Measurements from ENCODE around the gene DPEP3.
"Not testable (repeated sequence)": the region's sequence is repeated elsewhere in the genome, so short reads cannot be mapped to it uniquely, and the experiment has no call there.

The DPEP3 gene

DNA sequence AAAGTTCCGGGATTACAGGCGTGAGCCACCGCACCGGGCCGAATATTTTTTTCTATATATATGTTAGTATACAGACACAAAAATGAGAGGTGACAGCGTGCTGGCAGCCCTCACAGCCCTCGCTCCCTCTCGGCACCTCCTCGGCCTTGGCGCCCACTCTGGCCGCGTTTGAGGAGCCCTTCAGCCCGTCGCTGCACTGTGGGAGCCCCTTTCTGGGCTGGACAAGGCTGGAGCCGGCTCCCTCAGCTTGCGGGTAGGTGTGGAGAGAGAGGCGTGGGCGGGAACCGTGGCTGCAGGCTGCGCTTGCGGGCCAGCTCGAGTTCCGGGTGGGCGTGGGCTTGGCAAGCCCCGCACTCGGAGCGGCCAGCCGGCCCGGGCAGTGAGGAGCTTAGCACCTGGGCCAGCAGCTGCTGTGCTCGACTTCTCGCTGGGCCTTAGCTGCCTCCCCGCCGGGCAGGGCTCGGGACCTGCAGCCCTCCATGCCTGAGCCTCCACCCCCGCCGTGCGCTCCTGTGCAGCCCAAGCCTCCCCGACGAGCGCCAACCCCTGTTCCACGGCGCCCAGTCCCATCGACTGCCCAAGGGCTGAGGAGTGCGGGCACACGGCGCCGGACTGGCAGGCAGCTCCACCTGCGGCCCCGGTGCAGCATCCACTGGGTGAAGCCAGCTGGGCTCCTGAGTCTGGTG, 1.9 kb upstream of the DPEP3 start:
- no peak for DNase-seq
- Mint-ChIP-seq H3K4me3 (no peak overlapping the region), H3K27me3 (no peaks in the 10 kb centered on the region), H3K9me3 (no peaks in the 10 kb centered on the region), H3K27ac (no peak overlapping the region), H3K36me3 (ENCODE audit: low read depth) (no peaks in the 10 kb centered on the region), H3K4me1 (ENCODE audit: low read depth) (peaks cover 26% of the 10 kb centered on the region)

DNA sequence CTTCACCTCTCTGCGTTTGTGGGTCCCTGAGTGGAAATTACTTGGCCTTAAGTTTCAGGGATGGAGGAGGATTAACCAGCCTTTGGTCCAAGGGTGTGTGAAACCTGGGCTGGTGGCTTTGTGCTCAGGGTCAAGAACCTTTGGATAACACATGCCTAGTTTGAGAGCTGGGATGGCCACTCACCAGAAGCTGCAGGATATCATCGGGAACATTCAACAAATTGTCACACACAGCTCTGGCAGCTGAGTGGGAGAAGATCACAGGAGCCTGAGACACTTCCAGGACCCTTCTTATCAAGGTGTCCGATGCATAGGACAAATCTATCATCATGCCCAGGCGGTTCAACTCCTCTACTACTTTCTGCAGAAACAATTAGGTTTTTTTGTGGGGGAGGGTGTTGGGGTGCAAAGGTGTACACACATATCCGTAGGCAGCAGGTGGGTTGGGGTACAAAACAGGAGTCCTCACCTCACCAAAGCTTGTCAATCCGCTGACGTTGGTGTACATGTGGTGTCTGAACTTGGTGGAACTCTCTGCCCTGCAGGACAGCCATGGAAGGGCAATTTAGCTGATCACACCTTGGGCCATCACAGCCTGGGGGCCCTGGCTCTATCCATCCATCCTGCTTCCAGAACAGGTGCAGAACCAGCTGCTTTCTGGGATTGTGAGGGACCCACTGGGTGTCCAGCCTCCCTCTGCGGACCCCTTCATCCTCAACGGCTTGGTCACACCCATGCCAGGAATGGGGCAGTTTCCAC, 2.7 kb downstream of the DPEP3 start:
- Mint-ChIP-seq H3K27me3 (no peaks in the 10 kb centered on the region), H3K4me1 (ENCODE audit: low read depth) (peaks cover 2% of the 10 kb centered on the region), H3K36me3 (ENCODE audit: low read depth) (no peaks in the 10 kb centered on the region), H3K27ac (no peak overlapping the region), H3K9me3 (no peaks in the 10 kb centered on the region), H3K4me3 (no peak overlapping the region)
- no peak for DNase-seq

DNA sequence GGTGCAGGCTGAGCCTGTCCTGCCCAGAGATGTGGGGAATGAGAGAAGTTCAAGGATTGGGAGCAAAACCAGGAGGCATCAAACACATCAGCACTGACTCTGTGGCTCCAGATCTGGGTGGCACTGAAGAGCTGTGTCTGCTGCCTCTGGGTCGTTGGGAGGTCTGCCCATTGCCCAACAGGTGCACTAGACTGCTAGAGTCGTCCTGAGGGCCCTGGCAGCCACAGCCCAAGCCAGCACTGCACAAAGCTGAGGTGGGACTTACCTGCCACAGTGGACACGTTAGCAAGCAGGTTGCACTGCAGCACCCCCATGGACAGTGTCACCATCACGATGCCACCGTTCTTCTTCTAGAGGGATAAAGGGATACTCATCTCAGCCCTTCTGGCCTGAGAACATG, 3.3 kb downstream of the DPEP3 start:
- no peaks in the 10 kb centered on the region for H3K9me3 Mint-ChIP-seq
- no peak overlapping the region for H3K4me3 Mint-ChIP-seq
- no peak overlapping the region for H3K27ac Mint-ChIP-seq
- H3K27me3 Mint-ChIP-seq = no peaks in the 10 kb centered on the region
- peaks cover 1% of the 10 kb centered on the region for H3K4me1 Mint-ChIP-seq (ENCODE audit: low read depth)
- no peak for DNase-seq
- H3K36me3 Mint-ChIP-seq (ENCODE audit: low read depth) = no peaks in the 10 kb centered on the region

DNA sequence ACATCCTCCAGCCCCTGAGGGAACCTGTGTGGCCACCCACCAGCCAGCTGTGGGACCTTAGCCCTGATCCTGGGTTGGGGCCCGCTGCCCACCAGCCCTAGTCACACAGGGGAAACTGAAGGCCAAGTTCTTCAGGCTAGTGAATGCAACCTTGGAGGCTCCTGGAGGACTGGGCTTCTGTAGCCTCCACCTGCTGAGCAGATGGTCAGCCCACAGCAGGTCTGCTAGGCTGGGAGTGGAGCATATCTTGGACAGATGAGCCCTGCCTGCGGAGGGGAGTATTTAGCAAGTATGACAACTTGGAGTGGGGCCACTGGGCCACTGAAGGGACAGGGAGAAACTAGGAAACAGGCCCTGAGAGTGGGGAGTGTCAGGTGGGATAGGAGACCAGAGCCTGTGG, 4.1 kb downstream of the DPEP3 start:
- DNase-seq = no peak
- peaks cover 1% of the 10 kb centered on the region for H3K4me1 Mint-ChIP-seq (ENCODE audit: low read depth)
- H3K27me3 Mint-ChIP-seq = no peaks in the 10 kb centered on the region
- H3K36me3 Mint-ChIP-seq (ENCODE audit: low read depth) = no peaks in the 10 kb centered on the region
- no peaks in the 10 kb centered on the region for H3K9me3 Mint-ChIP-seq
- no peak overlapping the region for H3K4me3 Mint-ChIP-seq
- no peak overlapping the region for H3K27ac Mint-ChIP-seq

DNA sequence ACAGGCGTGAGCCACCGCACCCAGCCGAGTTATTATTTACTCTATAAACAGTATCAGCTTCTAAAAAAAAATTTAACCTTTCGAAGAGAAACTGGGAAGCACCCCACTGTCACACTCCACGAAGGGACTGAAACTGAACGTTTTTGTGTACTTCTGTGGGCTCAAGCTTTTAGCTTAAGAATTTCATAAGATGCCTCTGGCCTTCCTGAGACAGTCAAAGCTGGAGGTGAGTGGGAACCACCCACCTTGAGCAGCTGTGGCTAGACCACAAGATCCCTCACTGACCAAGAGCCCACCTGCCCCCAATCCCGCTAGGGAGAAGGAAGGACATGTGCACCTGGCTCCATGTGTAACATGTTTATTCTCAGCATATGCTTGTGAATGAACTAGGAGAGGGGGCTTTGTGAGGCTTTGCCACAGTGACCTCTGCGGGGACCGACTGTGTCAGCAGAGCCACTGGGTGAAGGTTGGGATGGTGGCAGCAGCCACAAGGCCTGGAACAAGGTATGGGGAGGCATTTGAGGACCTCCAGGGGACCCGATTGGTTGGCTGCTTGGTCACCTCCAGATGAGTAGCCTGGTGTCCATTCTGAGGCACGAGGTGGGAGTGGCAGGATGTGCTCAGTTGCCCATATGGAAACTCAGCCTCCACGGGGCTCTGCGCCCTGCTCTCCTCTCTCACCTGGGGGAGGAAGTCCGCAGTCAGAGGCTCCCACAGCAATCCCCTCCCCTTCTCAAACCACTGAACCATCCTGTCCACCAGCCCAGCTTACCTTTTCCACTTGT, 4.8 kb downstream of the DPEP3 start:
- H3K36me3 Mint-ChIP-seq (ENCODE audit: low read depth) = no peaks in the 10 kb centered on the region
- no peak for DNase-seq
- H3K27ac Mint-ChIP-seq = no peak overlapping the region
- H3K4me1 Mint-ChIP-seq (ENCODE audit: low read depth) = peaks cover under 1% of the 10 kb centered on the region
- H3K27me3 Mint-ChIP-seq = no peaks in the 10 kb centered on the region
- no peak overlapping the region for H3K4me3 Mint-ChIP-seq
- H3K9me3 Mint-ChIP-seq = no peaks in the 10 kb centered on the region

DNA sequence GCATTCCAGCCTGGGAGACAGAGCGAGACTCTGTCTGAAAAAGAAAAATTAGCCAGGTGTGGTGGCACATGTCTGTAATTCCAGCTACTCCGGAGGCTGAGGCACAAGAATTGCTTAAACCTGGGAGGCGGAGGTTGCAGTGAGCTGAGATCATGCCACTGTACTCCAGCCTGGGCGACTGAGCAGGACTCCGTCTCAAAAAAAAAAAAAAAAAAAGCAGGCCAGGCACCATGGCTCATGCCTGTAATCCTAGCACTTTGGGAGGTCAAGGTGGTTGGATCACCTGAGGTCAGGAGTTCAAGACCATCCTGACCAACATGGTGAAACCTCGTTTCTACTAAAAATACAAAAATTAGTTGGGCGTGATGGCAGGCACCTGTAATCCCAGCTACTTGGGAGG, 8.0 kb downstream of the DPEP3 start:
- H3K27me3 Mint-ChIP-seq; DNase-seq; H3K36me3 Mint-ChIP-seq (ENCODE audit: low read depth); H3K9me3 Mint-ChIP-seq; H3K4me3 Mint-ChIP-seq; H3K27ac Mint-ChIP-seq: not testable (repeated sequence)
- peaks cover 13% of the 10 kb centered on the region for H3K4me1 Mint-ChIP-seq (ENCODE audit: low read depth)

DNA sequence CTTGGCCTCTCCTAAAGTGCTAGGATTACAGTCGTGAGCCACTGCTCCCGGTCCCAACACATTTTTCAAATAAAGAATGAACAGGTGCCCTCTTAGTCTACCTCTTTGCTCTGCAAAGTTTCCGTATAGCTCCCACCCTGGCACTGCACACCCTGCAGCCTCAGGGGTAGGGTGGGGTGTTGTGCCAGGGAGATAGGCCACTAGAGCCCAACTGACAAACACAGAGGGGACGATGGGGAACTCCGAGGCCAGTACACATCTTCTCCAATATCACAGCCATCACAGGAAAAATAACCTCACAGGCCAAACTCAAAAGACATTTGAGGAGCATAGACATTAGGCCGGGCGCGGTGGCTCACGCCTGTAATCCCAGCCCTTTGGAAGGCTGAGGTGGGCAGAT, 9.2 kb downstream of the DPEP3 start:
- no peak for DNase-seq
- Mint-ChIP-seq H3K36me3 (ENCODE audit: low read depth) (peaks cover 7% of the 10 kb centered on the region), H3K27me3 (no peaks in the 10 kb centered on the region), H3K4me3 (no peak overlapping the region), H3K9me3 (no peaks in the 10 kb centered on the region), H3K27ac (no peak overlapping the region), H3K4me1 (ENCODE audit: low read depth) (peaks cover 25% of the 10 kb centered on the region)

DNA sequence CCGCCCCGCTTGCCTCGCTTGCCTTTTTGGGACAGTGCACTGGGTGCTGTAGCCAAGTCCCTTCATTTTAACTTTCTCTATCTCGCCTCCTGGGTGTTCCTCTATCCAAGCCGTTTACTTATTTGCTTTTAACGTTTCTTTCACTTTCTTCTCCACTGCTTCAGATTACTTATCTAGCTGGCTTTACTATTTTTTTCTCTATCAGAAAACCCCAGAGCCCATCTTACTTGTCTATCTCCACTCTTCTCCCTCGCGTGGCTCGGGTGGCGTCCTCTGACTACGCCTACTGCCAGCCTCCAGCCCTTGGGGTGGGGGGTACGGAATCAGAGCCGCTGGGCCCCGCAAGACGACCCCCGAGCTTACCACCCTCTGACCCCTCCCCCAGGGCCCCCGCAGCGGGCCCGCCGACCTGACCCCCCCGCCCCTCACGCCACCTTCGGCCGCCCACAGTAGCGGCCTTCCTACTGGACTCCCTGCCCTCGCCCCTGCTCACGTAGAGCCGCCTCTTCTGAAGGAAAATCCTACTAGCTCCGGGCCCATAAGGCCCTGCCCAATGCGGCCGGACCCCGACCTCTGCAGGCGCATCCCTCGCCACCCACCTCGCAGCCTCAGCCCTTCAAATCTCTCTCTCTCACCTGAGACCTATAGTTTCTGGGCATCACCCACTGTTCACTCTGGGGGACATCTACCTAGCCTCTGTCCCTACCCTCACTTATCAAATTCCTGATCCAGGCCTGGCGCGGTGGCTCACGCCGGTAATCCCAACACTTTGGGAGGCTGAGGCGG, 10.9 kb downstream of the DPEP3 start:
- Mint-ChIP-seq H3K4me3 (peak overlapping the region; percentile 98), H3K4me1 (ENCODE audit: low read depth) (peaks cover 27% of the 10 kb centered on the region), H3K27me3 (no peaks in the 10 kb centered on the region), H3K9me3 (no peaks in the 10 kb centered on the region), H3K36me3 (ENCODE audit: low read depth) (peaks cover 7% of the 10 kb centered on the region), H3K27ac (peak overlapping the region; percentile 82)
- no peak for DNase-seq

DNA sequence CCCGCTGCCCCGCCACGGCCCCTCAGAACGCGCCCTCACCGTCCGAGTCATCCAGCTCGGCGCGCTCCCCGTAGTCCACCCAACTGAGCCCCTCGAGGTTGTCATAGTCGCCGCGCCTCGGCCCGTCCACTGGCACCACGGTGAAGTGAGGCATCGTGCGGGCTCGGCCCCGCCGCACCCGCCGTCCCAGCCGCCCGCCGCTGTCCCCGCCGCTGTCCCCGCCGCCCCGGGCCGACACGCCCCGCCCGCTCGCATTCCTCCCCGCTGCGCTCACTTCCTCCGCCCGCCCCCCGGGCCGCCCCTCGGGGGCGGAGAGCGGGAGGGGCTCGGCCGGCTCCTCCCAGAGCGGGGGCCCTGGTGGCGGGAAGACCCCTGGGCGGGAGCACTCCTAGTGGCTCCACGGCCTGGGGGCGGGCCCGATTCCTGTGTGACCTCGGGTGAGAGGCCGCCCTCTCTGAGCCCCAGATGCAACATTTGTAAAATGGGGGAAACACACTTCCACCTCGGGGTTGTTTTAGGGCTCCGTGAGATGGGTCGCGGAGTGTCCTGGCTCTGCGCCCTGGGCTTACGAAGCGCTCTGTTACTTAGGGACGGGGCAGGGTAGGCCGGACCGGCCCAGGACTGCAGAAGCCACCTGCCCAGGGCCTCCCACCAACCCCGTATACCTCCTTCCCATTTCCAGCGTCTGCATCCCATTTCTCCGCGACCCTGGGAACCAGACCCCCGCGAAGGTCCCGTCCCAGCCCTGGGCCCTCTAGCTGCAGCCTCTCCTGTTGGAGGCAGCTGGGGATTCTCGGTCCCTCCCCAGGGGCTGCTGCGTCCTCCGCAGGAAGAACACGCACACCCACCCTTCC, 11.7 kb downstream of the DPEP3 start, which contains the start of gene SLC12A4:
Gene SLC12A4, minus strand, starts transcription at position 238 of the 854 bp plus-strand sequence. Its CDS starts 84 bp downstream, at position 154.
- H3K27ac Mint-ChIP-seq = peak within 1 kb of the TSS; percentile 94
- no peaks in the 10 kb centered on the region for H3K9me3 Mint-ChIP-seq
- peak within 1 kb of the TSS; percentile 98 for H3K4me3 Mint-ChIP-seq
- H3K27me3 Mint-ChIP-seq = no peaks in the 10 kb centered on the region
- DNase-seq = peak; percentile 95
- H3K36me3 Mint-ChIP-seq (ENCODE audit: low read depth) = peaks cover 7% of the 10 kb centered on the region
- H3K4me1 Mint-ChIP-seq (ENCODE audit: low read depth) = peaks cover 27% of the 10 kb centered on the region

DNA sequence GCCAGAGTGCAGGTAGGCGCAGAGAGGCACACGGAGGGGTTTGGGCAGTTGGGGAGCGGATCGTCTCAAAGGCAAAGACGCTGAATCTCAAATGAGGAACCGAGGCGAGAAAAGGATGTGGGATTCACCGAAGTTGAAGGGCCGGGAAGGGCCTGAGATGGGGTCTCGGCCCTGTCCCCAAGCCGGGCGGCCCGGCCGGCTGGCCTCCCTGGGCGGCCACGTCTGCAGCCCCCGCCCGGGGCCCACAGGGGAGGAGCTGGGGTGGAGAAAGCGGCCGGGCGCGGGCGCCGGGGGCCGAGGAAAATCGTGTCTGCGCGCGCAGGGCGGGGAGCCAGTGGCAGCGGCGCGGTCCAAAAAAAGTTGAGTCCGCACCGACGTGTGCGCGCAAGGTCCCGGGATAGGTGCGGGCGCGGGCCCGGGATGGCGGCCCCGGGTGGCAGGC, 12.3 kb downstream of the DPEP3 start:
- Mint-ChIP-seq H3K4me3 (peak overlapping the region; percentile 98), H3K27ac (peak overlapping the region; percentile 94), H3K27me3 (no peaks in the 10 kb centered on the region), H3K9me3 (no peaks in the 10 kb centered on the region), H3K36me3 (ENCODE audit: low read depth) (peaks cover 8% of the 10 kb centered on the region), H3K4me1 (ENCODE audit: low read depth) (peaks cover 27% of the 10 kb centered on the region)
- no peak for DNase-seq

DNA sequence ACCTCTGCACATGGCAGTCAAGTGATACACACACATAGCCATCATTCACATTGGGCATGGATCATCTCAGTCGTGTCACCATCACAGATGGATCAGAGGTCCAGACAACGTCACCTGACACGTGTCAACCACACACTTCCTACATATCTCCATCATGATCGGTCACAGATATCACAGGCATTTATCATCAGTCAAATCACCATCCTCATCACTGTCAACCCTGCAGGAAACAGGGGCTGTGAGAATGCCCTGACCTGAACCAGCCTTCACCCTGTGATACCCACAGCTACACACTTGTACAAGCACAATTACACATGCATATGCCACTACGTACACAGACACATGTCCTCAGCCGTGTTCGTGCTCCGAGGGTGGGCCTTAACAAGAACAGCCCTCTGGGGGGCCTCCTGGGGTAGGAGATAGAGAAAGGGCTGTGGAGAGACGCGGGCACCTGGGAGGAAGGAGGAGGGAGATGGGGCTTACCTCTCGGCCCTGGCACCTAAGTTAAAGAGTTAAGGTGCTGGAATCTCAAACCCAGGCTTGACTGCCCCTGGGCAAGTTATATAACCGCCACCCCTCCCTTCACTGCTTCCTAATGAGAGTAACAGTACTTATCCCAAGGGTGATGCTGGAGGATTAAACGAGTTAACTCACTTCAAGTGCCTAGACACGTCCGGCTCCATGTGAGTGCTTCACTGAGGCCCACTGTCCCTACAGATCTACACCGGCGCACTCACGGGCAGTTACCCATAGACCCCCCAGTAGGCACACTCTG, 12.9 kb downstream of the DPEP3 start:
- Mint-ChIP-seq H3K4me1 (ENCODE audit: low read depth) (peaks cover 27% of the 10 kb centered on the region), H3K27me3 (no peaks in the 10 kb centered on the region), H3K9me3 (no peaks in the 10 kb centered on the region), H3K36me3 (ENCODE audit: low read depth) (peaks cover 15% of the 10 kb centered on the region), H3K4me3 (peak overlapping the region; percentile 98), H3K27ac (peak overlapping the region; percentile 94)
- DNase-seq = peak; percentile 52

DNA sequence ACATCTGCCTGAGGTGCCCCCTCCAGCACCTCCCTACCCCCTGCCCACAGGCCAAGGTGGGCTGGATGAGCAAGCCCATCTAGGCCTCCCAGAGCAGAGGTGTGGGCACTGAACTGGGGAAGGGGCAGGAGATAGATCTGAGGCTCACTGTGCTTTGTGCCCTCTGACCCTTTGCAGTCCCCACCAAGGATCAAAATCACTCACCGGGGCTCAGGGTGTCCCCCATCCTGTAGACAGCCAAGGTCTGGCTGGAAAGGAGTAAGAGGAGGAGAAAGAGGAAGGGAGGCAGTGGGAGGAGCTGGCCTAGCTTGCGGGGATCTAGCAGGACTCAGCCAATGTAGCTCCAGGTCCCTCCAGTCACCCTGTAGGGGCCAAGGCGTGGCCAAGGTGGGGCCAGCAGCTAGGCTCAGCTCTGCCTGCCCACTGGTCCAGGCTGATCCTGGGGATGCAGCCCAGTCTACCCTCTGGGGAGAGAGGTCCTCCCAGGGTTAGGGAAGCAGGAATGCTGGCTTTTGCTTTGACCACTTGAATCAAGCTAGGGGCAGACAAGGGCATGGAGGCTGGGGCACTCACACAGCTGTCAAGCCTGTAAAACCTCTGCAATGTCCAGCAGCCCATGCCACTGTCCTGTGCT, 13.6 kb downstream of the DPEP3 start:
- H3K9me3 Mint-ChIP-seq = no peaks in the 10 kb centered on the region
- peak overlapping the region; percentile 98 for H3K4me3 Mint-ChIP-seq
- H3K27me3 Mint-ChIP-seq = no peaks in the 10 kb centered on the region
- peaks cover 22% of the 10 kb centered on the region for H3K36me3 Mint-ChIP-seq (ENCODE audit: low read depth)
- DNase-seq = no peak
- H3K4me1 Mint-ChIP-seq (ENCODE audit: low read depth) = peaks cover 27% of the 10 kb centered on the region
- peak overlapping the region; percentile 94 for H3K27ac Mint-ChIP-seq

Data from activated T-cell treated with anti-CD3 and anti-CD28 coated beads, Interleukin-2, amount 50 U/mL, for 24 hours (primary cell).